ENCODE results near the gene KRTAP6-2.

Gene KRTAP6-2

GRCh38 chr21:30598802-30599201 is at the start of gene KRTAP6-2:
KRTAP6-2 (minus strand) TSS chr21:30598902; CDS start chr21:30598874, 28 bp downstream.
- no peak for DNase-seq

GRCh38 chr21:30646904-30647414 is 48.3 kb upstream of the KRTAP6-2 start:
- DNase-seq: no peak

GRCh38 chr21:30642564-30642963 is 43.9 kb upstream of the KRTAP6-2 start, which contains the start of gene KRTAP20-3:
KRTAP20-3 (plus strand) TSS chr21:30642864.
- no peak for DNase-seq

GRCh38 chr21:30638686-30639085 is 40.0 kb upstream of the KRTAP6-2 start:
- DNase-seq: no peak

GRCh38 chr21:30634906-30635305 is 36.2 kb upstream of the KRTAP6-2 start, which contains the start of gene KRTAP20-2:
KRTAP20-2 (plus strand) TSS chr21:30635206; CDS start chr21:30635264, 58 bp downstream.
- no peak for DNase-seq

GRCh38 chr21:30629200-30629599 is 30.5 kb upstream of the KRTAP6-2 start:
- no peak for DNase-seq

- no peak for DNase-seq
Observed at GRCh38 chr21:30628109-30628508, 29.4 kb upstream of the KRTAP6-2 start.

- no peak for DNase-seq
Observed at GRCh38 chr21:30625449-30626165, 26.9 kb upstream of the KRTAP6-2 start.

GRCh38 chr21:30623362-30623761 is 24.7 kb upstream of the KRTAP6-2 start:
- no peak for DNase-seq

- DNase-seq: no peak
Observed at GRCh38 chr21:30620522-30620921, 21.8 kb upstream of the KRTAP6-2 start, which contains the start of gene KRTAP20-4. KRTAP20-4 (plus strand) TSS chr21:30620627.

- no peak for DNase-seq
Observed at GRCh38 chr21:30620080-30620479, 21.4 kb upstream of the KRTAP6-2 start.

- DNase-seq: no peak
Observed at GRCh38 chr21:30616125-30616524, 17.4 kb upstream of the KRTAP6-2 start, which contains the start of gene KRTAP20-1. KRTAP20-1 (plus strand) TSS chr21:30616425; CDS start chr21:30616455, 30 bp downstream.

- DNase-seq: no peak
Observed at GRCh38 chr21:30615199-30615598, 16.5 kb upstream of the KRTAP6-2 start.

- no peak for DNase-seq
Observed at GRCh38 chr21:30613836-30614235, 15.1 kb upstream of the KRTAP6-2 start, which contains the start of gene KRTAP6-1. KRTAP6-1 (minus strand) TSS chr21:30613930; CDS start chr21:30613904, 26 bp downstream.

GRCh38 chr21:30612132-30612531 is 13.4 kb upstream of the KRTAP6-2 start:
- DNase-seq: no peak

GRCh38 chr21:30605968-30606367 is 7.3 kb upstream of the KRTAP6-2 start:
- DNase-seq: no peak

GRCh38 chr21:30600787-30601186 is 2.1 kb upstream of the KRTAP6-2 start, which contains the start of gene KRTAP22-1:
KRTAP22-1 (plus strand) TSS chr21:30601087.
- DNase-seq: no peak

- no peak for DNase-seq
Observed at GRCh38 chr21:30592140-30592539, 6.6 kb downstream of the KRTAP6-2 start, which contains the start of gene KRTAP6-3. KRTAP6-3 (plus strand) TSS chr21:30592440; CDS start chr21:30592446, 6 bp downstream.

- no peak for DNase-seq
Observed at GRCh38 chr21:30590297-30590696, 8.4 kb downstream of the KRTAP6-2 start, which contains the start of gene KRTAP22-2. KRTAP22-2 (minus strand) TSS chr21:30590397.

- DNase-seq: no peak
Observed at GRCh38 chr21:30582870-30583269, 15.8 kb downstream of the KRTAP6-2 start.

- no peak for DNase-seq
Observed at GRCh38 chr21:30580132-30580531, 18.6 kb downstream of the KRTAP6-2 start.

GRCh38 chr21:30579346-30579745 is 19.4 kb downstream of the KRTAP6-2 start:
- no peak for DNase-seq

GRCh38 chr21:30577766-30578165 is 20.9 kb downstream of the KRTAP6-2 start:
- no peak for DNase-seq

GRCh38 chr21:30567617-30568016 is 31.1 kb downstream of the KRTAP6-2 start:
- no peak for DNase-seq

All from NCI-H524 treated with DMSO at 0.1 percent for 48 hours (cell line).